HepG2 (cell line): ENCODE data around the gene CRAMP1. TPM values are rescaled to one million over a fixed set of nuclear protein-coding genes. Genes with fewer than 3 reads are reported as not detected.

Experiments used
- ATAD3A ChIP-seq: sonication (generic); formaldehyde crosslinking; IDR thresholded peaks from 2 replicates; pipeline ENCODE4 v1.4.0; 2020; ENCODE audit warnings: missing genetic modification reagents
- ESRRA ChIP-seq: sonication (generic); formaldehyde crosslinking; IDR thresholded peaks from 2 replicates; pipeline ENCODE4 v1.5.1; 2020; ENCODE audit warnings: mild to moderate bottlenecking, low read depth, missing genetic modification reagents
- FOXA1 ChIP-seq, 2 experiments: fragments of 450-650 bp in 1 of 2; sonication (generic) in 1 of 2; formaldehyde crosslinking in 1 of 2; IDR thresholded peaks; 2 replicates each; pipeline versions ENCODE4 v1.4.0 to v1.6.1; 2016 to 2020; ENCODE audit warnings: missing genetic modification reagents in 1 of 2
- FOXO4 ChIP-seq: sonication (generic); formaldehyde crosslinking; conservative IDR thresholded peaks from 2 replicates; pipeline ENCODE4 v1.8.1; 2023; ENCODE audit warnings: missing genetic modification reagents
- GATAD2A ChIP-seq: IDR thresholded peaks from 2 replicates; pipeline ENCODE4 v1.6.1; 2016
- JUNB ChIP-seq: sonication (generic); formaldehyde crosslinking; IDR thresholded peaks from 2 replicates; pipeline ENCODE4 v1.8.0; 2022; ENCODE audit warnings: missing genetic modification reagents, mild to moderate bottlenecking, borderline replicate concordance
- NFAT5 ChIP-seq: sonication (generic); formaldehyde crosslinking; IDR thresholded peaks from 2 replicates; pipeline ENCODE4 v1.4.0; 2020; ENCODE audit warnings: missing genetic modification reagents
- NR2F2 ChIP-seq: IDR thresholded peaks from 2 replicates; pipeline ENCODE4 v1.6.1; 2012; ENCODE audit warnings: low read depth, inconsistent platforms, borderline replicate concordance
- RAD21 ChIP-seq: fragments of 450-650 bp; formaldehyde crosslinking; IDR thresholded peaks from 2 replicates; pipeline ENCODE4 v1.5.0; 2020; ENCODE audit warnings: mild to moderate bottlenecking
- RBFOX2 ChIP-seq: fragments of 200-400 bp; formaldehyde crosslinking; IDR thresholded peaks from 2 replicates; pipeline ENCODE4 v1.6.1; 2017; ENCODE audit warnings: low read depth, mild to moderate bottlenecking, low read length
- THYN1 ChIP-seq: sonication (generic); formaldehyde crosslinking; IDR thresholded peaks from 2 replicates; pipeline ENCODE4 v1.8.1; 2023; ENCODE audit warnings: low read depth, mild to moderate bottlenecking, moderate library complexity, missing genetic modification reagents, borderline replicate concordance
- ZC3H13 ChIP-seq: sonication (generic); formaldehyde crosslinking; IDR thresholded peaks from 2 replicates; pipeline ENCODE4 v1.8.1; 2023; ENCODE audit warnings: mild to moderate bottlenecking, missing genetic modification reagents, moderate library complexity
- ZFP91 ChIP-seq: sonication (generic); formaldehyde crosslinking; IDR thresholded peaks from 2 replicates; pipeline ENCODE4 v1.9.0; 2022; ENCODE audit warnings: missing genetic modification reagents, mild to moderate bottlenecking, borderline replicate concordance
- ZNF160 ChIP-seq: sonication (generic); formaldehyde crosslinking; IDR thresholded peaks from 2 replicates; pipeline ENCODE4 v1.8.0; 2022; ENCODE audit warnings: mild to moderate bottlenecking, inconsistent platforms, missing genetic modification reagents
- ZNF335 ChIP-seq: sonication (generic); formaldehyde crosslinking; IDR thresholded peaks from 2 replicates; pipeline ENCODE4 v1.4.0; 2020; ENCODE audit warnings: missing genetic modification reagents
- ZNF530 ChIP-seq: sonication (generic); formaldehyde crosslinking; IDR thresholded peaks from 2 replicates; pipeline ENCODE4 v1.5.0; 2020; ENCODE audit warnings: low read depth, mild to moderate bottlenecking, missing genetic modification reagents
- ZNF543 ChIP-seq: sonication (generic); formaldehyde crosslinking; IDR thresholded peaks from 2 replicates; pipeline ENCODE4 v1.4.0; 2020; ENCODE audit warnings: mild to moderate bottlenecking, missing genetic modification reagents
- ZNF562 ChIP-seq: sonication (generic); formaldehyde crosslinking; IDR thresholded peaks from 2 replicates; pipeline ENCODE4 v1.8.0; 2022; ENCODE audit warnings: missing genetic modification reagents, borderline replicate concordance
- ZNF672 ChIP-seq: sonication (generic); formaldehyde crosslinking; IDR thresholded peaks from 2 replicates; pipeline ENCODE4 v1.8.1; 2022; ENCODE audit warnings: missing genetic modification reagents
- ZNF737 ChIP-seq: sonication (generic); formaldehyde crosslinking; IDR thresholded peaks from 2 replicates; pipeline ENCODE4 v1.5.0; 2020; ENCODE audit warnings: missing genetic modification reagents, mild to moderate bottlenecking, borderline replicate concordance
- ZNF850 ChIP-seq: sonication (generic); formaldehyde crosslinking; conservative IDR thresholded peaks from 2 replicates; pipeline ENCODE4 v1.9.0; 2021; ENCODE audit warnings: mild to moderate bottlenecking, missing genetic modification reagents
- polyA plus RNA-seq, 8 experiments: library from polyadenylated mRNA; depleted of rRNA in 3 of 8; stranded (reverse) in 7 of 8; unstranded in 1 of 8; fragments of >200 nt; fragmentation: Illumina TruSeq in 4 of 8; extraction: Trizol in 4 of 8; gene quantifications; 2 replicates each; pipeline versions ENCODE4 v1.2.1 to v1.2.3, GENCODE V29; 2011 to 2016; ENCODE audit warnings: low read depth in 4 of 8, missing spikeins in 1 of 8, mixed read lengths in 1 of 8; ENCODE audit not compliant: insufficient read depth in 1 of 8
- total RNA-seq, 5 experiments: library from RNA; depleted of rRNA; stranded (reverse); fragments of >200 nt; fragmentation: Illumina TruSeq; extraction: Trizol; gene quantifications; 2 replicates each; pipeline ENCODE4 v1.2.3, GENCODE V29; 2016; ENCODE audit warnings: low read depth in 1 of 5

Gene CRAMP1
- total and polyA plus RNA-seq, 2 of the 13 experiments (the other 11 are each of a cell fraction or from before 2014, with no cell fraction given) = 6.8 to 9.7 TPM

- TF ChIP-seq FOXO4 (CRISPR knock-in tag) (no peak), FOXA1 (IDR thresholded peaks at IDR 0.05) (no peak), FOXA1 (CRISPR knock-in tag; IDR thresholded peaks at IDR 0.05) (no peak), ZC3H13 (CRISPR knock-in tag) (no peak), ZNF530 (CRISPR knock-in tag) (no peak), ZNF562 (no peak), ZFP91 (no peak), ATAD3A (CRISPR knock-in tag) (no peak), RAD21 (CRISPR knock-in tag) (no peak), ZNF672 (CRISPR knock-in tag) (no peak), RBFOX2 (no peak), THYN1 (no peak), ZNF850 (no peak), ZNF160 (CRISPR knock-in tag) (no peak), ZNF737 (CRISPR knock-in tag) (no peak), NFAT5 (CRISPR knock-in tag) (no peak), NR2F2 (no peak), GATAD2A (peak; percentile 59; the same call in 1 of the 2 replicates), ZNF543 (CRISPR knock-in tag) (no peak), JUNB (no peak), ESRRA (CRISPR knock-in tag) (peak; percentile 95), ZNF335 (CRISPR knock-in tag) (no peak)
These were observed 98.8 kb downstream of the CRAMP1 start (continued) for GRCh38 chr16:1710811-1711507.
